Activated CD4-positive, alpha-beta T cell treated with anti-CD3 and anti-CD28 coated beads for 1 hour (primary cell): Measurements from ENCODE around the gene NRXN3.

Experiments used
- DNase-seq: peaks from one replicate; pipeline ENCODE4 v3.0.0-alpha.2; 2020

Gene NRXN3

GRCh38 chr14:79629411-79630287, 1459.5 kb downstream of the NRXN3 start:
- DNase-seq, result no peak

GRCh38 chr14:79630288-79630960, 1460.3 kb downstream of the NRXN3 start:
- no peak for DNase-seq

- DNase-seq, result no peak
Measured at GRCh38 chr14:79631276-79631675, 1461.1 kb downstream of the NRXN3 start.

GRCh38 chr14:79638672-79639266, 1468.6 kb downstream of the NRXN3 start:
- no peak for DNase-seq

- DNase-seq, result no peak
Measured at GRCh38 chr14:79639613-79640012, 1469.4 kb downstream of the NRXN3 start.

- no peak for DNase-seq
Measured at GRCh38 chr14:79641371-79641770, 1471.2 kb downstream of the NRXN3 start.

GRCh38 chr14:79643132-79643531, 1473.0 kb downstream of the NRXN3 start:
- DNase-seq, result no peak

GRCh38 chr14:79645753-79646362, 1475.7 kb downstream of the NRXN3 start:
- no peak for DNase-seq

GRCh38 chr14:79649856-79650255, 1479.7 kb downstream of the NRXN3 start:
- no peak for DNase-seq

GRCh38 chr14:79652513-79653307, 1482.5 kb downstream of the NRXN3 start:
- DNase-seq, result no peak

- no peak for DNase-seq
Measured at GRCh38 chr14:79656056-79656455, 1485.9 kb downstream of the NRXN3 start.

- DNase-seq, result no peak
Measured at GRCh38 chr14:79656496-79656895, 1486.3 kb downstream of the NRXN3 start.

- no peak for DNase-seq
Measured at GRCh38 chr14:79658221-79658620, 1488.0 kb downstream of the NRXN3 start.

GRCh38 chr14:79658769-79659168, 1488.6 kb downstream of the NRXN3 start:
- no peak for DNase-seq

GRCh38 chr14:79660053-79660939, 1490.1 kb downstream of the NRXN3 start:
- DNase-seq, result no peak

GRCh38 chr14:79661752-79662151, 1491.6 kb downstream of the NRXN3 start:
- no peak for DNase-seq

GRCh38 chr14:79663453-79663852, 1493.3 kb downstream of the NRXN3 start:
- no peak for DNase-seq

GRCh38 chr14:79665556-79665955, 1495.4 kb downstream of the NRXN3 start:
- no peak for DNase-seq

- DNase-seq, result no peak
Measured at GRCh38 chr14:79668951-79669350, 1498.8 kb downstream of the NRXN3 start.

- DNase-seq, result no peak
Measured at GRCh38 chr14:79670811-79671210, 1500.6 kb downstream of the NRXN3 start.

GRCh38 chr14:79680087-79680486, 1509.9 kb downstream of the NRXN3 start:
- no peak for DNase-seq

- no peak for DNase-seq
Measured at GRCh38 chr14:79686196-79686595, 1516.0 kb downstream of the NRXN3 start.
